ENCODE measurements around the gene KAT5. TPM values are rescaled to one million over a fixed set of nuclear protein-coding genes. Genes with fewer than 3 reads are reported as not detected.
"Not testable (repeated sequence)": the region's sequence is repeated elsewhere in the genome, so short reads cannot be mapped to it uniquely, and the experiment has no call there.

Gene KAT5
- total RNA-seq, 2 experiments from 2014 or later: 55.9 to 61.6 TPM

DNA sequence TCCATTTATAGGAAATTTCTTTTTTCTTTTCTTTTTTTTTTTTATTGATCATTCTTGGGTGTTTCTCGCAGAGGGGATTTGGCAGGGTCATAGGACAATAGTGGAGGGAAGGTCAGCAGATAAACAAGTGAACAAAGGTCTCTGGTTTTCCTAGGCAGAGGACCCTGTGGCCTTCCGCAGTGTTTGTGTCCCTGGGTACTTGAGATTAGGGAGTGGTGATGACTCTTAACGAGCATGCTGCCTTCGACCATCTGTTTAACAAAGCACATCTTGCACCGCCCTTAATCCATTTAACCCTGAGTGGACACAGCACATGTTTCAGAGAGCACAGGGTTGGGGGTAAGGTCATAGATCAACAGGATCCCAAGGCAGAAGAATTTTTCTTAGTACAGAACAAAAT lies 50.1 kb downstream of the KAT5 start:
- POLR2A ChIA-PET; DNase-seq; H3K36me3 Mint-ChIP-seq; intact Hi-C loops (cut with micrococcal nuclease); H3K9me3 Mint-ChIP-seq; H3K4me3 Mint-ChIP-seq; H3K27ac Mint-ChIP-seq; H3K4me1 Mint-ChIP-seq (ENCODE audit: low read depth): not testable (repeated sequence)
- CTCF ChIA-PET: interaction anchor here (3.1 kb wide), 1 partner anchor 17 kb away, joined by 18 read pairs; no protein-coding TSS in a partner anchor
- H3K27me3 Mint-ChIP-seq: peaks cover 11% of the 10 kb centered on the region

- intact Hi-C loops (cut with micrococcal nuclease); POLR2A ChIA-PET; H3K9me3 Mint-ChIP-seq; H3K4me1 Mint-ChIP-seq (ENCODE audit: low read depth); H3K27me3 Mint-ChIP-seq; H3K27ac Mint-ChIP-seq; DNase-seq; H3K36me3 Mint-ChIP-seq; CTCF ChIA-PET; H3K4me3 Mint-ChIP-seq: not testable (repeated sequence)
Measured at GRCh38 chr11:65762816-65763215, 50.8 kb downstream of the KAT5 start.

DNA sequence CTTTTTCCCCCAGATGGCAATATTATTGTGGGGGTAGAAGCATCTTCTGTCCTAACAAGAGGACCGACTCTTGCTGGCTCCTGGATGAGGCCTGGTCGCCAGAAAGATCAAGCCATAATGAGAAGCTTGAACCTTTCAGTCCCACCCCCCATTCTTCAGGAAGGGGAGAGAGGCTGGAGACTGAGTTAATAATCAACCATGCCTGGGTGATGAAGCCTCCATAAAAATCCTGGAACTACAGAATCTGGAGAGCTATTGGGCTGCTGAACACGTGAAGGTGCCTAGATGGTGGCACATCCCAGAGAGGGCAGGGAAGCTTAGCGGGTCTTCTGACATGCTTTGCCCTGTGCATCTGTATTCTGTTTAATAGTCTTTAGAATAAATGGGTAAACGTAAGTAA lies 52.4 kb downstream of the KAT5 start:
- CTCF ChIA-PET: interaction anchor here (1.1 to 1.2 kb wide), 2 partner anchors 15 to 16 kb away, joined by 3 to 4 read pairs; no protein-coding TSS in a partner anchor
- Mint-ChIP-seq H3K4me3 (no peak overlapping the region), H3K36me3 (no peaks in the 10 kb centered on the region), H3K9me3 (no peaks in the 10 kb centered on the region), H3K27me3 (peaks cover 3% of the 10 kb centered on the region), H3K4me1 (ENCODE audit: low read depth) (no peaks in the 10 kb centered on the region), H3K27ac (no peak overlapping the region)
- no peak for DNase-seq
- intact Hi-C loops (cut with micrococcal nuclease): no loop called here
- POLR2A ChIA-PET: no interaction called here

GRCh38 chr11:65766535-65766934 lies 54.5 kb downstream of the KAT5 start:
- Mint-ChIP-seq H3K4me1 (ENCODE audit: low read depth) (peaks cover 3% of the 10 kb centered on the region), H3K4me3 (no peak overlapping the region), H3K27ac (no peak overlapping the region), H3K9me3 (no peaks in the 10 kb centered on the region), H3K36me3 (no peaks in the 10 kb centered on the region), H3K27me3 (no peaks in the 10 kb centered on the region)
- intact Hi-C loops (cut with micrococcal nuclease): no loop called here
- no peak for DNase-seq
- ChIA-PET POLR2A (interaction anchor here (1.0 kb wide), 1 partner anchor 13 kb away, joined by 3 read pairs; no protein-coding TSS in a partner anchor), CTCF (interaction anchor here (0.9 to 2.9 kb wide), 2 partner anchors 13 to 55 kb away, joined by 7 to 8 read pairs; partner anchors contain the start of gene KAT5)

- no peaks in the 10 kb centered on the region for H3K27me3 Mint-ChIP-seq
- H3K4me1 Mint-ChIP-seq (ENCODE audit: low read depth): peaks cover 3% of the 10 kb centered on the region
- intact Hi-C loops (cut with micrococcal nuclease): no loop called here
- DNase-seq: no peak
- no peak overlapping the region for H3K4me3 Mint-ChIP-seq
- H3K27ac Mint-ChIP-seq: no peak overlapping the region
- ChIA-PET CTCF (interaction anchor here (0.5 to 2.9 kb wide), 6 partner anchors 12 to 620 kb away, joined by 3 to 8 read pairs (median 4); partner anchors contain the start of genes CCDC85B and KAT5), POLR2A (interaction anchor here (1.0 kb wide), 1 partner anchor 12 kb away, joined by 3 read pairs; no protein-coding TSS in a partner anchor)
- no peaks in the 10 kb centered on the region for H3K36me3 Mint-ChIP-seq
- H3K9me3 Mint-ChIP-seq: no peaks in the 10 kb centered on the region
Measured at GRCh38 chr11:65767406-65767805, 55.4 kb downstream of the KAT5 start.

DNA sequence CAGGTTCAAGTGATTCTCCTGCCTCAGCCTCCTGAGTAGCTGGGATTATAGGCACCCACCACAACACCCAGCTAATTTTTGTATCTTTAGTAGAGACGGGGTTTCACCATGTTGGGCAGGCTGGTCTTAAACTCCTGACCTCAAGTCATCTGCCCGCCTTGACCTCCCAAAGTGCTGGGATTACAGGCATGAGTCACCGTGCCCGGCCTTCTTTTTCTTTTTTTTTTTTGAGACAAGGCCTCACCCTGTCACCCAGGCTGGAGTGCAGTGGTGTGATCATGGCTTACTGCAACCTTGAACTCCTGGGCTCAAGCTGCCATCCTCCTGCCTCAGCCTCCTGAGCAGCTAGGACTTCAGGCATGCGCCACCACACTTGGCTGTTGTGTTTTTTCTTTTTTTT lies 55.8 kb downstream of the KAT5 start:
- H3K27ac Mint-ChIP-seq; DNase-seq; H3K27me3 Mint-ChIP-seq; POLR2A ChIA-PET; H3K4me3 Mint-ChIP-seq; H3K36me3 Mint-ChIP-seq; intact Hi-C loops (cut with micrococcal nuclease); H3K9me3 Mint-ChIP-seq; H3K4me1 Mint-ChIP-seq (ENCODE audit: low read depth): not testable (repeated sequence)
- CTCF ChIA-PET: interaction anchor here (0.5 to 2.9 kb wide), 4 partner anchors 56 to 620 kb away, joined by 3 to 7 read pairs (median 4); partner anchors contain the start of genes CCDC85B and KAT5

Other genes starting within 250 kb of the KAT5 start
- 1,000 to 10,000 TPM; 8,046 to 8,888 TPM for gene MALAT1, start 213.2 kb upstream of the KAT5 start, total RNA-seq
- gene SCYL1, start 187.2 kb upstream of the KAT5 start, total RNA-seq: 10 to 100 TPM; 67.8 to 69.8 TPM
- gene LTBP3, start 153.9 kb upstream of the KAT5 start, total RNA-seq: 10 to 100 TPM; 60.7 to 63.3 TPM
- gene ZNRD2, start 141.8 kb upstream of the KAT5 start, total RNA-seq: 10 to 100 TPM; 48.1 to 51.1 TPM
- 10 to 100 TPM; 25.3 to 28.3 TPM for gene FAM89B, start 139.7 kb upstream of the KAT5 start, total RNA-seq
- gene EHBP1L1, start 136.2 kb upstream of the KAT5 start, total RNA-seq: 100 to 1,000 TPM; 137 to 141 TPM
- under 1 TPM; 0.29 to 0.31 TPM for gene KCNK7, start 116.5 kb upstream of the KAT5 start, total RNA-seq
- gene MAP3K11, start 98.0 kb upstream of the KAT5 start, total RNA-seq: 10 to 100 TPM; 56.7 to 62.6 TPM
- gene PCNX3, start 96.5 kb upstream of the KAT5 start, total RNA-seq: 10 to 100 TPM; 29.8 to 32.1 TPM
- 100 to 1,000 TPM; 163 to 167 TPM for gene SIPA1, start 74.2 kb upstream of the KAT5 start, total RNA-seq
- 10 to 100 TPM; 74.9 to 76.5 TPM for gene RELA, start 49.3 kb upstream of the KAT5 start, total RNA-seq
- gene RNASEH2C, start 8.5 kb downstream of the KAT5 start, total RNA-seq: 100 to 1,000 TPM in 1 of 2 experiments, 10 to 100 TPM in 1; 98.4 to 105 TPM
- gene AP5B1, start 68.7 kb downstream of the KAT5 start, total RNA-seq: 10 to 100 TPM; 13.6 to 14.5 TPM
- not detected for gene OVOL1, start 74.8 kb downstream of the KAT5 start, total RNA-seq
- 1 to 10 TPM; 2.0 to 2.7 TPM for gene SNX32, start 121.7 kb downstream of the KAT5 start, total RNA-seq
- gene CFL1, start 145.9 kb downstream of the KAT5 start, total RNA-seq: 1,000 to 10,000 TPM; 1,166 to 1,191 TPM
- 10 to 100 TPM; 69.8 to 71.7 TPM for gene MUS81, start 148.2 kb downstream of the KAT5 start, total RNA-seq
- gene EFEMP2, start 160.5 kb downstream of the KAT5 start, total RNA-seq: 10 to 100 TPM; 11.5 to 12.5 TPM
- gene CTSW, start 167.6 kb downstream of the KAT5 start, total RNA-seq: 10 to 100 TPM; 11.1 to 13.2 TPM
- gene FIBP, start 176.2 kb downstream of the KAT5 start, total RNA-seq: 100 to 1,000 TPM in 1 of 2 experiments, 10 to 100 TPM in 1; 94.2 to 101 TPM
- 10 to 100 TPM; 40.0 to 44.4 TPM for gene CCDC85B, start 178.4 kb downstream of the KAT5 start, total RNA-seq
- gene FOSL1, start 188.1 kb downstream of the KAT5 start, total RNA-seq: 10 to 100 TPM; 17.1 to 17.7 TPM
- 10 to 100 TPM; 22.2 to 23.6 TPM for gene C11orf68, start 206.8 kb downstream of the KAT5 start, total RNA-seq
- 100 to 1,000 TPM; 154 to 169 TPM for gene DRAP1, start 207.2 kb downstream of the KAT5 start, total RNA-seq
- gene TSGA10IP, start 233.2 kb downstream of the KAT5 start, total RNA-seq: not detected
- 10 to 100 TPM; 59.1 to 60.5 TPM for gene SART1, start 249.5 kb downstream of the KAT5 start, total RNA-seq

Measured in activated CD4-positive, alpha-beta memory T cell treated with anti-CD3 and anti-CD28 coated beads for 36 hours (primary cell).